ENCODE data around the gene FASTKD2. TPM values are rescaled to one million over a fixed set of nuclear protein-coding genes. Genes with fewer than 3 reads are reported as not detected.

FASTKD2 gene
- total and polyA plus RNA-seq, 2 of the 4 experiments (the other 2 are of a cell fraction): 17.6 to 50.4 TPM

- Histone ChIP-seq H2BK20ac (ENCODE audit: low read depth, low read length) (no peak overlapping the region), H3K18ac (ENCODE audit: low read depth, low read length) (no peak overlapping the region), H4K5ac (ENCODE audit: low read depth, low read length) (no peak overlapping the region), H3K36me3 (ENCODE audit: control insufficient read depth, insufficient read depth, low read length) (no peaks in the 10 kb centered on the region), H3K4me3 (ENCODE audit: insufficient read depth, low read depth, low read length) (no peak overlapping the region), H4K91ac (ENCODE audit: insufficient read depth, low read depth, low read length) (no peak overlapping the region), H3K14ac (replicated peaks; ENCODE audit: low read depth, low read length) (no peak overlapping the region), H3K4me2 (ENCODE audit: low read depth, low read length) (no peak overlapping the region), H3K27me3 (ENCODE audit: control insufficient read depth, insufficient read depth, low read length) (no peaks in the 10 kb centered on the region), H3K9ac (ENCODE audit: low read depth, low read length) (no peak overlapping the region), H2BK120ac (ENCODE audit: low read depth, low read length) (no peak overlapping the region), H4K20me1 (ENCODE audit: insufficient read depth, low read length) (no peaks in the 10 kb centered on the region), H3K79me1 (ENCODE audit: low read depth in 1 of 2, low read length in 2 of 2) (no peaks in the 10 kb centered on the region), H2AFZ (replicated peaks; ENCODE audit: low read length, poor library complexity) (no peak overlapping the region), H2AK5ac (ENCODE audit: low read depth, low read length) (no peak overlapping the region), H3K23ac (ENCODE audit: low read depth, low read length) (no peak overlapping the region), H3K4me1 (ENCODE audit: control insufficient read depth, insufficient read depth, low read length) (no peaks in the 10 kb centered on the region), H2AK9ac (replicated peaks; ENCODE audit: low read depth, low read length, poor library complexity) (no peak overlapping the region), H3K27ac (ENCODE audit: insufficient read depth, low read length) (no peak overlapping the region), H3K56ac (ENCODE audit: extremely low read depth, insufficient read depth, low read length) (no peak overlapping the region), H2BK5ac (ENCODE audit: low read depth, low read length, poor library complexity, severe bottlenecking) (no peak overlapping the region), H2BK15ac (ENCODE audit: low read depth, low read length) (no peak overlapping the region), H3K9me1 (ENCODE audit: insufficient read depth, low read length) (no peaks in the 10 kb centered on the region), H3K4ac (ENCODE audit: low read depth, low read length) (no peak overlapping the region), H3K9me3 (ENCODE audit: control insufficient read depth, insufficient read depth, low read length) (no peaks in the 10 kb centered on the region), H4K8ac (ENCODE audit: low read depth in 2 of 2, low read length in 2 of 2) (no peak overlapping the region)
- BruUV-seq (replicated peaks): no TSS peak
- DNase-seq (no peak), ATAC-seq (ENCODE audit: low read depth) (no peak)
- CTCF ChIA-PET: no interaction called here
- intact Hi-C loops (cut with micrococcal nuclease) (no loop called here), dilution Hi-C loops (cut with HindIII; ENCODE audit: low sequenced_read_pairs, unreplicated experiment) (no loop called here), in situ Hi-C loops (cut with MboI; ENCODE audit: low sequenced_read_pairs) (no loop called here)
- POLR2A ChIA-PET (ENCODE audit: unreplicated experiment): interaction anchor here (0.5 kb wide), 1 partner anchor 85 kb away, joined by 7 read pairs; no protein-coding TSS in a partner anchor
- WGBS, 2 experiments (ENCODE audit: extremely low coverage in 2 of 2, insufficient read length in 1 of 2): no CpG with 5 or more reads among the region's 1 CpG
- no peak for TF ChIP-seq MXI1 (IDR thresholded peaks at IDR 0.05; ENCODE audit: borderline replicate concordance, low read depth, low read length)
These were observed 72.4 kb downstream of the FASTKD2 start for GRCh38 chr2:206837775-206838174.
